KBM-7 (cell line): ENCODE results near the gene ZNF343.

Experiments used
- DNase-seq: peaks from one replicate; pipeline ENCODE4 v3.0.0-alpha.2; 2015
- in situ Hi-C: fragments of 300-500 bp; cut with MboI; formaldehyde crosslinking; loops from 2 replicates; pipeline ENCODE4 v1.14.3; 2020; ENCODE audit warnings: low sequenced_read_pairs, low pct_unique_long_range_greater_than_20kb, mixed read lengths

The ZNF343 gene

DNA sequence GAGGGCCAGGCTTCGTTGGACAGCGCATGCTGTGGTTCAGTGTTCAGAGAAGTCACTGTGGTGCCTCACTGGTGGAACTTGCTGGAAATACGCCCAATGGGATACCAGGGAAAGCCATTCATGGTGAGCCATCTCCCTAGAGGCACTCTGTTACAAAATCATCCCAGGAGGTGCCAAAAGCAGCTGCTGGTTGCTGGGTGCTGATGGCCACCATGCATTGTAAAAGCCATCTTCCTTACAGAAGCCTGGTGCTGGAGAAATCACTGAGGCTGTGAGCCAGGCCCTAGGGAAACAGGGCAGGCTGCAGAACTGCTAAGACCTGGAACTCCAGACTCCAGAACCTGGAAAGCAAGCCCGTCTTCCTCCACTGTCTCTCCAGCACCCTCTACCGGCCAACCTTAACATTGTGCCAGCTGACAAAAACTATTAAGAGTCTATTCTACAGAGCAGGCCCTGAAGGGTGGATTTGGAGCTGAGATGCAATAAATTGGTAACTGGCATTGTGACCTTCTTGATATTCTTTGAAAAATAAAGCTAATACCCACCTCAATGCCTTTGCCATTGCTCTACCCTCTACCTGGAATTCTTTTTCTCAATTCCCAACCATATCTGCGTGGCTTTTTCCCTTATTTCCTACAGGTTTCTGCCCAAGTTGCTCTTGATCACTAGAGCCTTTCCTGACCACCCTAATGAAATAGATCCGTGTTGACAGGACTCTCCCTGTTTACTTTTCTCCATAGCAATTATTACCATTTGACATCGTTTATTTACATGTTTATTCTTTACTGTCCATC is 56.6 kb downstream of the ZNF343 start:
- DNase-seq: peak; percentile 68
- in situ Hi-C loops: no loop called here

GRCh38 chr20:2451422-2451821 is 57.3 kb downstream of the ZNF343 start:
- in situ Hi-C loops: no loop called here
- no peak for DNase-seq

DNA sequence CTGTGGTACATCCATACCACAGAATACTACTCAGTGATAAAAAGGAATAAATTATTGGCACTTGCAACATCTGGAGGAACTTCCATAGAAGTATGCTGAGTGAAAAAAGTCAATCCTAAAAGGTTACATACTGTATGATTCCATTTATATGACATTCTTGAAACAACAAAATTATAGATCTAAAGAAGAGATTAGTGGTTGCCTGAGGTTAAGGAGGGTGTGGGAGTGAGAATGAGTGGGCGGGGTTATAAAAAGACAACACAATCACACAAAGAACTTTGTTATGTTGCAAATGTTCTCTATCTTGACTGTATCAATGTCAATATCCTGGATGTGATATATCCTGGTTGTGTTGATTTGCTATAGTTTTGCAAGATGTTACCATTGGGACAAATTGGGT is 59.3 kb downstream of the ZNF343 start:
- no peak for DNase-seq
- in situ Hi-C loops: no loop called here

DNA sequence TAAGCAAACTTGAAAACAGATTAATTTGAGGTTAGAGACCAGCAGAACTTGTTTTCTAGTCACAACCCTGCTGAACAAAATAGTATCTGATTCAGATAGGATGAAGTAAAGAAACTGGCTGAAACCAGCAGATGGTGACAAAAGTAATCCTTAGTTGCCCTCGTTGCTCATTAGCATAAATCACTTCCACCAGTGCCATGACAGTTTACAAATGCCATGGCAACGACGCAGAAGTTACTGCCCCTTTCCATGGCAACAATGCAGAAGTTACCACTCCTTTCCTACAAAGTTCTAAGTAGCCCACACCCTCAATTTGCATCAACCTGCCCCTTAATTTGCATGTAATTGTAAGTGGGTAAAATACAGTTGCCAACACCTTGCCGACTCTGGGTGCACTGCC is 61.9 kb downstream of the ZNF343 start:
- in situ Hi-C loops: no loop called here
- peak; percentile 12 for DNase-seq
